HG03558 (cell line): ENCODE measurements around the gene DIP2C.
"Not testable (repeated sequence)": the region's sequence is repeated elsewhere in the genome, so short reads cannot be mapped to it uniquely, and the experiment has no call there.

Source experiments
- ATAC-seq: cut with Tn5 transposase; IDR thresholded peaks from one replicate; pipeline ENCODE4 v1.9.1; 2021; ENCODE audit warnings: moderate number of reproducible peaks; ENCODE audit not compliant: unreplicated experiment; ENCODE audit errors: extremely low read depth

DIP2C gene

GRCh38 chr10:527416-527815 lies 162.1 kb downstream of the DIP2C start:
- ATAC-seq = no peak

DNA sequence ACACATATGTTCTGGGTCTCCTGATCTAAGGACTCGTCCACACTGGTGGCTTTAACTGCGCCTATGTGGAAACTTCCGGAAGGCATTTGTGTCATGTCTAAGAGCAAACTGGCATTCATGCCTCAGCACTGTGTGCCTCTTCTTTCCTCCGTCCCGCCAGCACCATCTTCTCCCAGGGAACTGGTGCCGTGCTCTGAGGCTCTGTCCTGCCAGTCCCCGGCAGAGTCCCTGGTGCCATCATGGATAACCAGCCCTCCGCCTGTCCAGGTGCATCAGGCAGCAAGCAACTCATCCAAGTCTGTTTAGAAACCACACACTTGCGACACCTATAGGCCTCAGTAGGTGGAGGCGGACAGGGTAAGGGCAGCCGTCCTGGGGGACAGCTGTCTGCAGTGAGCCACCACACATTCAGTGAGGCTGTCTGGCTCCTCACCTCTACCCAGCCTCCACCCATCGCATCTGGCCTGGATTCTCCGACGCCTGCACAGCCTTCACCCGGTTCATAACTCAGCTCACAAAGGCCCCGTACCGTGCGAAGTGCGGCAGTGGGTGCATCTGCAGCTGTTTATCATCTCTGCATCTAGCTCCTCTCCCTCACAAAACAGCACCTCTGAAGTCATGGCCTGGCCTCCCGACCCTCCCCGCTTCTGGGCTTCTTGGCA lies 162.7 kb downstream of the DIP2C start:
- ATAC-seq = no peak

DNA sequence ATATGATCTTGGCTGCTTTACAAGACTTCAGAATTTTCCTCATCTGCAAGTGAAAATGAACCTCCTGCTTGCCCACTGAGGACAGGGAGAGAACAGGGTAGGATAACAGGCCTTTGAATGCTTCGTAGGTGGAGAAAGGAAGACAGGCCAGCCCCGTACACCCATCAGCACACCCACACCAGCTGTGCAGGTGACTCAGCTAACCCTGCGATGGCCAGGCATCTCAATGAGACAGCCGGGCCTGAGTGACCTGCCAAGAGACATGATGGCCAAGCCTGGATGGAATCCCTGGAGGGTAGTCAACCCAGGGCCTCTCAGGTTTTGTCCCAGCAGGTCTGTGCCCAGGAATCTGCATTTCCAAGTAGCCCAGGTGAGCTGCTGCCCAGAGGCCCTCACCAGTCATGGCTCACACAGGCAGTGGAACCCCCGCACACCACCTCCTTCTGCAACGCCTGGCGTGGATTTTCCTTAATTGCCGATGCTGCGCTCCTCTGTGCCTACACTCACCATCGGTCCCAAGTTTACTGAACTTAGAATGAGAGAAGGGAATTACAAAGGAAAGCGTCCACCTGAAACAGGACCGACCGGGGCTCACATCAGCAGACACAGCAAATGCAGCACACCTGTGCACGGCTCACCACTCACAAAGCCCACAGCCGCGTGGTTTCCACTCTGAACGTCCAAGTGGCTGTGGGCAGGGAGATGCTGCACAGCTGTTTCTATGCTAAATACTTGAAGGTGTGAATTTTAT lies 163.7 kb downstream of the DIP2C start:
- ATAC-seq = no peak

- ATAC-seq = no peak
These were observed 165.5 kb downstream of the DIP2C start for GRCh38 chr10:523925-524324.

DNA sequence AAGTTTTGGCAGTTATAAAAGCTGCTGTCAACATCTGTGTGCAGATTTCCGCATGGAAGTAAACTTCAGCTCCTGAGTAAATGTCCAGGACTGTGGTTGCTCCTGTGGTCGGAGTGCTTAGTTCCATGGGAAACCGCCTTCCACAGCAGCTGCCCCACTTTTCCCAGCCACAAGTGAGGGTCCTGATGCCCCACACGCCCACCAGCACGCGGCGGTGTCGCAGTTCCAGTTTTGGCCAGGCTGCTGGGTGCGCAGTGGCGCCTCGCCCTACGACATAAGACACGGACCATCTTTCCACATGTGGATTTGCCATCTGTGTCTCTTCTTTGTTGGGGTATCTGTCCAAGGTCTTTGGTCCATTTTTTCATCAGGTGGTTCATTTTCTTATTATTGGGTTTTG lies 167.1 kb downstream of the DIP2C start:
- ATAC-seq = no peak

DNA sequence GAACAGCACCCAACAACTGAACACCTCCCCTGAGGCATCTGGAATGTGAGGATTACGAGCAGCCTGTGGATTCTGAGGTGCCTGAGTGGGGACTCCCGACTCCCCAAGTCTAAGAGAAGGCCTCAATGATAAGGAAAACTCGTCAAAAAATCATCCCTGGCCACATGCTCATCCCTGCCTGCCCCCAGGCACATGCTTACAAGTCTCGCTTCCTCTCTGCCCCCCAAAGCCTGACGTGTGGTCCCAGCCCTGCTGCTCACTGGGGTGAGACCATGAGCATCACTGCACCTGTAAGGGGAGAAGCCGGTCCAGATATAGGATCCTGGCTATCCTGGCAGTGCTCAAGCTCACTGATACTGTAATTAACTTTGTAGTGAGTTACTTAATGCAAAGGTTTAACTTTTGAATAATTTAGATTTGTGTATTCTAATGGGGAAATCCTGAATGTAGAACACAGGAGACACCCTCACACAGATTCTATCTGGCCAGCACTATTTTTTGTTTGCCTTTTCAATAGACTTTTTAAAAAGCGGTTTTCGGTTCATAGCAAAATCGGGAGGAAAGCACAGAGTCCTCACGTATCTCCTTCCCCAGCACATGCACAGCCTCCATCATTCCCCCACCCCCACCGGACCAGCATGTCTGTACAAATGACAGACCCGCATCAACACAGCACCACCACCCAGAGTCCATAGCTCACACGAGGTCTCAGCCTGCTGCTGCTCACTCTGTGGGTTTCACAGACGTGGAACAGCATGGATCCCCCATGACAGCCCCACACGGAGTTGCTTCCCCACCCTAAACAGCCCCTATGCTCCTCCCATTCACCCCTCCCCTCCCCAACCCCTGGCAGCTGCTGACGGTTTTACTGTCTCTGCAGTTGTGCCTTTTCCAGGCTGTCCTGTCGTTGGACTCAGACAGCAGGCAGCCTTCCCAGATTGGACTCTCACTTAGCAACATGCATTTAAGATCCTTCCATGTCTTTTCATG lies 167.9 kb downstream of the DIP2C start:
- no peak for ATAC-seq

DNA sequence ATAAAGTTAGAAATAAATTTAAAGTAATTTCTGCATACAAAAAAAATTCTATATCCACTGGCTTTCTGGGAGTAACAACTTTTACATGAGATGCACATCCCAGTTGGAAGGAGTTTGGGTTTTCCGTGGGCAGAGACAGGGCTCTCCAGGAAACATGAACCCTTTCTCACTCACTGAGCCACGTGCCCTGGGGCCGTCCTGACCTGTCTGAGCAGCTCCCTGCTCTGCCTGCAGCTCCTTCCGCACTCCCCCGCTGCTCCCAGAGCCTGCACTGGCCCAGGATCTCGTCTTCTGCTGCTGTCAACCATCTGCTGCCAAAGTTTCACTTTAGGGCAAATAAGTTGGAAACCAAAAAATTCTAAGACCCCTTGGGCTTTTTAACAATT lies 169.1 kb downstream of the DIP2C start:
- ATAC-seq = no peak

GRCh38 chr10:519716-520401 lies 169.6 kb downstream of the DIP2C start:
- ATAC-seq = no peak

- ATAC-seq = no peak
These were observed 170.3 kb downstream of the DIP2C start for GRCh38 chr10:519055-519715.

GRCh38 chr10:517872-518475 lies 171.5 kb downstream of the DIP2C start:
- ATAC-seq = no peak

DNA sequence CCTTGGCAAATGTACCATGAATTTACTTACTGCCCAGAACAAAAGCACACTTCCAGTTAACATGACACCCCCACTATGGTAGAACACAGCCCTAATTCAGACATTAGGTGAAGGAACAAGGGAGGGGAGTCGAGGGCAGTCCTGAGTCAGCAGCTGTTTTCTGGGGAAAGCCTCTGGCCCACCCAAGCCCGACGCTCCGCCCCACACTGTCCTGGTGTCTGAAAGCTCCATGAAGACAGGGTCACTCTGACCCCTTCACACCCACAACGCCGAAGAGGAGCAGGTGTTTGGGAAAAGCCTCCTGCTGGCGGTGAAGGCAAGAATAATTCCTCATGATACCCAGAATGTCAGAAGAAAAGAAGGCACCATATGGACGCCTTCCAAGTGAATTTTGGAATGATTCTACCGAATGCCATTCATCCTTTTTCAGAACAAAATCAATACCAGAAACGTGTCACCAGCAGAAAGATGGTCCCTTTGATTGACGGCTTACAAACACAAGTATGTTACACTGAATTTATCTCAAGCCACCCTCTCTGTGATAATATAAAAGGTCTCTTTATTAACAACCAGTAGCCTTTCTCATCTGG lies 172.1 kb downstream of the DIP2C start:
- no peak for ATAC-seq

DNA sequence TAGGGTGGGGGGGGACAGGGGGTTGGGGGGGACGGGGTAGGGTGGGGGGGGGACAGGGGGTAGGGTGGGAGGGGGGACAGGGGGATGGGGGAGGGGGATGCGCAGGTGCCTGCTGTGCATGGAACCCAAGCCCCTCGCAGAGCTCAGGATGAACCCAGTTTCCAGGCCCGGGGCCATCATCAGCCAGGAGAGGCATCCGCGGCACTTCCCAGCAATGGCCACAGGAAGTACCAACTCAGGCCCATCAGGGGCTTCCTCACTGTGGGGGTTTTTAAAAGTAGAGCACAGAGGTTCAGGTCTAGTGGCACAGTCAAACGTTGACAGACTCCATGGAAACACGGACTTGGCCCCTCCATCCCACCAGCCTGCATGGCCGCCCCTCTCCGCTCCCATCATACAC lies 172.7 kb downstream of the DIP2C start:
- ATAC-seq = no peak

GRCh38 chr10:515674-516073 lies 173.8 kb downstream of the DIP2C start:
- ATAC-seq = no peak

DNA sequence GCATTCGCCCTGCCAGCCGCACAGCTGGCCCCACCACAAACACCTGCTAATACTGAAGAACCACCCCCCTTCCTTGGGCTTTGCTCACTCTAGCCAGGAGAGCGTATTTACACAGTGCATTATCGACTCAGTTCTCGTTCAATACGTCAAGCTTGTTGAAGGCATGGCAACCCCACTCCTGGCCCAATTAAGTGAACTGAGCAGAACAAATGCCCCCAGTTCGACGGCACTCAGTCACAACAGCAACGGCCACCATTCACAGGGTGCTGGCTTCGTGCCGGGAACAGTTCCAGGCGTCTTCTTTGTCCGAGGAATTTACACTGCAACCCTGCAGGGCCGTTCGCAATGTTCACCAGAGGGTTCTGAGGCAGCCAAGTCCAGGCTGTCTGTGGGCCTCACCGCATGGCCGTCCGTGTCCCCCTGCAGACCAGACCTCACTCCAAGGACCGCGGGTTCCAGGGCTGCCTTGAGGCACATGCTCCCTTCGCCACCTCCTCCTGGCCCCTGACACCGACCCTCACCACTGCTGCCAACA lies 175.3 kb downstream of the DIP2C start:
- ATAC-seq = no peak

DNA sequence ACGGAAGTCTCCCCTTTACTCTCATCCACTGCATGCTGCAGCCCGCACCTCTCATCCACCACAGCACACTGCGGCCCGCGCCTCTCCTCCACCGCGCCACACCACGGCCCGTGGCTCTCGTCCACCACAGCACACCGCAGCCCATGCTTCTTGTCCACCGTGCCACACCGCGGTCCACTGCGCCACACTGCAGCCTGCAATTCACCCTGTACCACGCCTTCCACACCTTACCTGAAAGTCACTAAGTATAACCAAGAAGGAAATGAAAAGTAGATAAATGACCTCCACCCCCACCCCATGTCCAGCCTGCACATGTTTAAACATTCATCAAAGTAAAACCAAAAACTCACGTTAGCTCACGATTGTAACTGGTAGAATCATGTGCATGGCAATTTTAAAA lies 176.1 kb downstream of the DIP2C start:
- no peak for ATAC-seq

DNA sequence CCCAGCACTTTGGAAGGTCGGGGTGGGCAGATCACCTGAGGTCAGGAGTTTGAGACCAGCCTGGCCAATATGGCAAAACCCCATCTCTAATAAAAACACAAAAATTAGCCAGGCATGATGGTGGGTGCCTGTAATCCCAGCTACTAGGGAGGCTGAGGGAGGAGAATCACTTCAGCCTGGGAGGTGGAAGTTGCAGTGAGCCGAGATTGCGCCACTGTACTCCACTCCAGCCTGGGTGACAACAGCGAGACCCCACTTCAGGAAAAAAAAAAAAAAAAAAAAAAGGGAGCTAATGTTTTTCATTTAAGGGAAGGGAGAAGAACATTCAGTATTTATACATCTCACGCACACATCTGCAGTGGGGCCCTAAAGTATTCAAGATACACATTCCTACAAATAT lies 176.8 kb downstream of the DIP2C start:
- not testable (repeated sequence) for ATAC-seq

GRCh38 chr10:511849-512191 lies 177.6 kb downstream of the DIP2C start:
- no peak for ATAC-seq

- no peak for ATAC-seq
These were observed 178.2 kb downstream of the DIP2C start for GRCh38 chr10:511101-511848.
